HepG2 (cell line): Measurements from ENCODE around the gene OSBPL10. TPM values are rescaled to one million over a fixed set of nuclear protein-coding genes. Genes with fewer than 3 reads are reported as not detected.

ENCODE experiments used
- ATAC-seq: fragments of 200-7000 bp; cut with Tn5 transposase; 3 replicates; pipeline ENCODE4 v1.9.1; 2020; ENCODE audit warnings: mild to moderate bottlenecking, moderate library complexity
- BruUV-seq: library from RNA; stranded (reverse); fragments of 400-500 nt; replicated peaks from 2 replicates; lab custom pipeline; 2021; lab: Mats Ljungman, UMichigan
- CTCF ChIA-PET: fragments of 300-600 bp; formaldehyde crosslinking; extraction: SDS; loops from one replicate; lab custom pipeline; 2021; ENCODE audit warnings: low total read pairs, inconsistent platforms, low intra/inter-chr PET ratio; lab: Yijun Ruan, JAX
- POLR2A ChIA-PET: fragments of 350-600 bp; sonication (Branson Sonifier 250); formaldehyde crosslinking; loops from one replicate; lab custom pipeline; 2020; ENCODE audit warnings: antibody characterized with exemption, inconsistent platforms; lab: Yijun Ruan, JAX
- DNase-seq: peaks from one replicate; pipeline ENCODE4 v3.0.0-alpha.2; 2015; ENCODE audit warnings: low spot score
- FAIRE-seq: peaks from 3 replicates; lab custom pipeline; 2011; peaks lifted over from hg19 to GRCh38; lab: Jason Lieb, UNC
- H2AFZ ChIP-seq: one replicate; pipeline ENCODE4 v1.6.1; 2011; ENCODE audit warnings: low read length, inconsistent platforms
- H3K27ac ChIP-seq: fragments of 300-600 bp; 3 replicates; pipeline ENCODE4 v1.8.0; 2011; ENCODE audit warnings: mixed run types, mild to moderate bottlenecking, mixed read lengths, low read length, inconsistent platforms; ENCODE audit not compliant: insufficient read depth; ENCODE audit errors: extremely low read length
- H3K27me3 ChIP-seq, 2 experiments: fragments of 200-600 bp in 1 of 2; 2 replicates in 1 of 2; 3 replicates in 1 of 2; pipeline versions ENCODE4 v1.6.0 to v1.8.0; 2011; ENCODE audit warnings: low read length in 2 of 2, mild to moderate bottlenecking in 2 of 2, moderate library complexity in 2 of 2, inconsistent platforms in 1 of 2; ENCODE audit not compliant: insufficient read depth in 2 of 2, control insufficient read depth in 1 of 2
- H3K36me3 ChIP-seq, 2 experiments: fragments of 200-600 bp in 1 of 2; replicated peaks in 1 of 2; 2 replicates in 1 of 2; 3 replicates in 1 of 2; pipeline versions ENCODE4 v1.5.1 to v1.8.0; 2011; ENCODE audit warnings: low read length in 2 of 2, inconsistent platforms in 1 of 2; ENCODE audit not compliant: insufficient read depth in 2 of 2, control insufficient read depth in 1 of 2
- H3K4me1 ChIP-seq: 2 replicates; pipeline ENCODE4 v1.5.1; 2012; ENCODE audit warnings: low read length, inconsistent platforms; ENCODE audit not compliant: insufficient read depth
- H3K4me2 ChIP-seq: 2 replicates; pipeline ENCODE4 v1.6.0; 2011; ENCODE audit warnings: low read depth, low read length, inconsistent platforms
- H3K4me3 ChIP-seq, 3 experiments: fragments of 200-600 bp in 1 of 3; sonication (generic), shearing (Covaris generic) in 1 of 3; replicated peaks in 1 of 3; 2 replicates each; pipeline ENCODE4 v1.5.1; 2011 to 2016; ENCODE audit warnings: low read length in 3 of 3, inconsistent platforms in 2 of 3, low read depth in 2 of 3, mild to moderate bottlenecking in 2 of 3, control low read depth in 1 of 3, mixed read lengths in 1 of 3; ENCODE audit not compliant: insufficient read depth in 1 of 3
- H3K79me2 ChIP-seq: one replicate; pipeline ENCODE4 v1.6.1; 2011; ENCODE audit warnings: low read length, inconsistent platforms; ENCODE audit not compliant: insufficient read depth
- H3K9ac ChIP-seq: 2 replicates; pipeline ENCODE4 v1.6.0; 2011; ENCODE audit warnings: mild to moderate bottlenecking, low read depth, low read length, inconsistent platforms; ENCODE audit not compliant: insufficient read depth
- H3K9me3 ChIP-seq: 2 replicates; pipeline ENCODE4 v1.5.1; 2012; ENCODE audit warnings: mild to moderate bottlenecking, low read length
- H4K20me1 ChIP-seq: 2 replicates; pipeline ENCODE4 v1.6.0; 2011; ENCODE audit warnings: inconsistent platforms, mild to moderate bottlenecking, low read length, moderate library complexity; ENCODE audit not compliant: insufficient read depth
- ATF1 ChIP-seq: IDR thresholded peaks from 2 replicates; pipeline ENCODE4 v1.6.1; 2016; ENCODE audit warnings: mild to moderate bottlenecking, control low read depth
- FOXK1 ChIP-seq: sonication (generic); formaldehyde crosslinking; IDR thresholded peaks from 2 replicates; pipeline ENCODE4 v1.4.0; 2020; ENCODE audit warnings: low read depth, missing genetic modification reagents, borderline replicate concordance
- GRHL1 ChIP-seq: sonication (generic); formaldehyde crosslinking; conservative IDR thresholded peaks from 2 replicates; pipeline ENCODE4 v1.8.0; 2022; ENCODE audit warnings: missing genetic modification reagents
- NFKB2 ChIP-seq: sonication (generic); formaldehyde crosslinking; IDR thresholded peaks from 2 replicates; pipeline ENCODE4 v1.4.0; 2020; ENCODE audit warnings: missing genetic modification reagents, borderline replicate concordance
- RARA ChIP-seq: IDR thresholded peaks from 2 replicates; pipeline ENCODE4 v1.6.1; 2016; ENCODE audit warnings: missing genetic modification reagents, missing compliant biosample characterization
- RARG ChIP-seq: sonication (generic); formaldehyde crosslinking; IDR thresholded peaks from 2 replicates; pipeline ENCODE4 v1.4.0; 2020; ENCODE audit warnings: low read depth, mild to moderate bottlenecking, missing genetic modification reagents
- TP53 ChIP-seq: sonication (generic); formaldehyde crosslinking; conservative IDR thresholded peaks from 2 replicates; pipeline ENCODE4 v1.4.0; 2020; ENCODE audit warnings: missing genetic modification reagents
- ZFP62 ChIP-seq: sonication (generic); formaldehyde crosslinking; IDR thresholded peaks from 2 replicates; pipeline ENCODE4 v1.4.0; 2020; ENCODE audit warnings: missing genetic modification reagents
- ZNF225 ChIP-seq: sonication (generic); formaldehyde crosslinking; IDR thresholded peaks from 2 replicates; pipeline ENCODE4 v1.4.0; 2020; ENCODE audit warnings: mild to moderate bottlenecking, missing genetic modification reagents
- ZNF251 ChIP-seq: sonication (generic); formaldehyde crosslinking; IDR thresholded peaks from 2 replicates; pipeline ENCODE4 v1.9.0; 2021; ENCODE audit warnings: mild to moderate bottlenecking, missing genetic modification reagents
- ZNF317 ChIP-seq: sonication (generic); formaldehyde crosslinking; IDR thresholded peaks from 2 replicates; pipeline ENCODE4 v1.5.0; 2020; ENCODE audit warnings: mild to moderate bottlenecking, missing genetic modification reagents
- ZNF329 ChIP-seq: sonication (generic); formaldehyde crosslinking; IDR thresholded peaks from 2 replicates; pipeline ENCODE4 v1.9.0; 2021; ENCODE audit warnings: low read depth, mild to moderate bottlenecking, missing genetic modification reagents
- ZNF343 ChIP-seq: sonication (generic); formaldehyde crosslinking; IDR thresholded peaks from 2 replicates; pipeline ENCODE4 v1.4.0; 2020; ENCODE audit warnings: mild to moderate bottlenecking, missing genetic modification reagents
- ZNF543 ChIP-seq: sonication (generic); formaldehyde crosslinking; IDR thresholded peaks from 2 replicates; pipeline ENCODE4 v1.4.0; 2020; ENCODE audit warnings: mild to moderate bottlenecking, missing genetic modification reagents
- ZNF577 ChIP-seq: sonication (generic); formaldehyde crosslinking; IDR thresholded peaks from 2 replicates; pipeline ENCODE4 v1.4.0; 2020; ENCODE audit warnings: mild to moderate bottlenecking, low read depth, missing genetic modification reagents, borderline replicate concordance
- ZNF788 ChIP-seq: sonication (generic); formaldehyde crosslinking; IDR thresholded peaks from 2 replicates; pipeline ENCODE4 v1.5.0; 2020; ENCODE audit warnings: mild to moderate bottlenecking, missing genetic modification reagents, borderline replicate concordance
- ZNF816 ChIP-seq: sonication (generic); formaldehyde crosslinking; IDR thresholded peaks from 2 replicates; pipeline ENCODE4 v1.8.0; 2022; ENCODE audit warnings: missing genetic modification reagents, mild to moderate bottlenecking, borderline replicate concordance
- WGBS: methylation state at CpG from one replicate; pipeline ENCODE4 v1.1.6; 2017; ENCODE audit warnings: low lambda C conversion rate; 5-methylcytosine and 5-hydroxymethylcytosine counted together
- in situ Hi-C: cut with HindIII; loops from 2 replicates; pipeline ENCODE4 v1.10.0; 2017; ENCODE audit warnings: low pct_unique_long_range_greater_than_20kb; ENCODE audit not compliant: extremely low pct_ligation_motif_present
- intact Hi-C: fragments of 100-400 bp; cut with micrococcal nuclease; formaldehyde crosslinking; loops from one replicate; pipeline ENCODE4 v1.10.0; 2022; ENCODE audit not compliant: unreplicated experiment
- polyA plus RNA-seq, 8 experiments: library from polyadenylated mRNA; depleted of rRNA in 3 of 8; stranded (reverse) in 7 of 8; unstranded in 1 of 8; fragments of >200 nt; fragmentation: Illumina TruSeq in 4 of 8; extraction: Trizol in 4 of 8; gene quantifications; 2 replicates each; pipeline versions ENCODE4 v1.2.1 to v1.2.3, GENCODE V29; 2011 to 2016; ENCODE audit warnings: low read depth in 4 of 8, missing spikeins in 1 of 8, mixed read lengths in 1 of 8; ENCODE audit not compliant: insufficient read depth in 1 of 8
- total RNA-seq, 5 experiments: library from RNA; depleted of rRNA; stranded (reverse); fragments of >200 nt; fragmentation: Illumina TruSeq; extraction: Trizol; gene quantifications; 2 replicates each; pipeline ENCODE4 v1.2.3, GENCODE V29; 2016; ENCODE audit warnings: low read depth in 1 of 5
- TF ChIP-seq, protein P1 (sequence below): sonication (generic); formaldehyde crosslinking; IDR thresholded peaks from 2 replicates; pipeline ENCODE4 v1.8.1; 2022; ENCODE audit warnings: mild to moderate bottlenecking, missing genetic modification reagents
- TF ChIP-seq, protein P2 (sequence below): sonication (generic); formaldehyde crosslinking; IDR thresholded peaks from 2 replicates; pipeline ENCODE4 v1.8.1; 2023; ENCODE audit warnings: missing genetic modification reagents, inconsistent platforms, borderline replicate concordance

Gene OSBPL10
- total and polyA plus RNA-seq, 2 of the 13 experiments (the other 11 are each of a cell fraction or from before 2014, with no cell fraction given): 10.3 to 28.6 TPM

- H3K27ac ChIP-seq: no peak overlapping the region
- no peaks in the 10 kb centered on the region for H3K27me3 ChIP-seq
- CTCF ChIA-PET: no interaction called here
- H3K4me1 ChIP-seq: peaks cover 41% of the 10 kb centered on the region
- no peak overlapping the region for H3K4me3 ChIP-seq
- ATAC-seq (no peak), DNase-seq (no peak), FAIRE-seq (no peak)
- 98% methylated on average over 4 of the region's 4 CpGs for WGBS
- POLR2A ChIA-PET: no interaction called here
- H2AFZ ChIP-seq: no peak overlapping the region
- TF ChIP-seq ZNF225 (CRISPR knock-in tag): no peak
- TF ChIP-seq ZNF329 (CRISPR knock-in tag): no peak
- no peak for TF ChIP-seq ATF1 (CRISPR knock-in tag)
- no peak for TF ChIP-seq RARG (CRISPR knock-in tag)
- no peak for TF ChIP-seq TP53
- TF ChIP-seq ZNF788 (CRISPR knock-in tag): no peak
- TF ChIP-seq, protein P1, sequence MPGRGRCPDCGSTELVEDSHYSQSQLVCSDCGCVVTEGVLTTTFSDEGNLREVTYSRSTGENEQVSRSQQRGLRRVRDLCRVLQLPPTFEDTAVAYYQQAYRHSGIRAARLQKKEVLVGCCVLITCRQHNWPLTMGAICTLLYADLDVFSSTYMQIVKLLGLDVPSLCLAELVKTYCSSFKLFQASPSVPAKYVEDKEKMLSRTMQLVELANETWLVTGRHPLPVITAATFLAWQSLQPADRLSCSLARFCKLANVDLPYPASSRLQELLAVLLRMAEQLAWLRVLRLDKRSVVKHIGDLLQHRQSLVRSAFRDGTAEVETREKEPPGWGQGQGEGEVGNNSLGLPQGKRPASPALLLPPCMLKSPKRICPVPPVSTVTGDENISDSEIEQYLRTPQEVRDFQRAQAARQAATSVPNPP (CRISPR knock-in tag): no peak
- TF ChIP-seq RARA: no peak
- TF ChIP-seq, protein P2, sequence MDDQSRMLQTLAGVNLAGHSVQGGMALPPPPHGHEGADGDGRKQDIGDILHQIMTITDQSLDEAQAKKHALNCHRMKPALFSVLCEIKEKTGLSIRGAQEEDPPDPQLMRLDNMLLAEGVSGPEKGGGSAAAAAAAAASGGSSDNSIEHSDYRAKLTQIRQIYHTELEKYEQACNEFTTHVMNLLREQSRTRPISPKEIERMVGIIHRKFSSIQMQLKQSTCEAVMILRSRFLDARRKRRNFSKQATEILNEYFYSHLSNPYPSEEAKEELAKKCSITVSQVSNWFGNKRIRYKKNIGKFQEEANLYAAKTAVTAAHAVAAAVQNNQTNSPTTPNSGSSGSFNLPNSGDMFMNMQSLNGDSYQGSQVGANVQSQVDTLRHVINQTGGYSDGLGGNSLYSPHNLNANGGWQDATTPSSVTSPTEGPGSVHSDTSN: no peak
- TF ChIP-seq ZFP62: no peak
- TF ChIP-seq NFKB2 (CRISPR knock-in tag): no peak
- TF ChIP-seq ZNF543: no peak
- no peak for TF ChIP-seq ZNF577 (CRISPR knock-in tag)
- TF ChIP-seq ZNF343 (CRISPR knock-in tag): no peak
- no peak for TF ChIP-seq ZNF317 (CRISPR knock-in tag)
- TF ChIP-seq ZNF251 (CRISPR knock-in tag): no peak
- no peak for TF ChIP-seq GRHL1
- no peak for TF ChIP-seq ZNF816 (CRISPR knock-in tag)
- no peak for TF ChIP-seq FOXK1 (CRISPR knock-in tag)
- no peaks in the 10 kb centered on the region for H3K9me3 ChIP-seq
- intact Hi-C loops (no loop called here), in situ Hi-C loops (no loop called here)
- BruUV-seq: no TSS peak
- no peaks in the 10 kb centered on the region for H3K79me2 ChIP-seq
- 0 out of 2 replicates have a peak, but pooled peaks cover 3% of the 10 kb centered on the region for H4K20me1 ChIP-seq
- peaks cover 0 to 3% of the 10 kb centered on the region in 2 experiments; a peak in 2 of 5 replicates for H3K36me3 ChIP-seq
- H3K9ac ChIP-seq: no peak overlapping the region
- H3K4me2 ChIP-seq: no peak overlapping the region
Measured at GRCh38 chr3:31775383-31775782, 205.7 kb downstream of the OSBPL10 start.
